Urinary bladder (tissue), 4 donors: ENCODE measurements around the gene ICAM4. TPM values are rescaled to one million over a fixed set of nuclear protein-coding genes. Genes with fewer than 3 reads are reported as not detected.

Experiments
- DNase-seq: peaks from one replicate; pipeline ENCODE4 v3.0.0-alpha.2; 2015; ENCODE audit errors: extremely low spot score
- H3K27ac ChIP-seq: one replicate; pipeline ENCODE4 v1.5.1; 2013; ENCODE audit warnings: low read depth, mild to moderate bottlenecking, moderate library complexity
- H3K36me3 ChIP-seq: one replicate; pipeline ENCODE4 v1.6.1; 2013; ENCODE audit warnings: mild to moderate bottlenecking, moderate library complexity; ENCODE audit not compliant: insufficient read depth
- H3K4me1 ChIP-seq: one replicate; pipeline ENCODE4 v1.6.1; 2013; ENCODE audit warnings: mild to moderate bottlenecking, moderate library complexity; ENCODE audit not compliant: insufficient read depth
- H3K4me3 ChIP-seq: one replicate; pipeline ENCODE4 v1.5.1; 2013; ENCODE audit warnings: low read depth, low read length
- WGBS: extraction: QIAGEN DNeasy Blood & Tissue Kit; methylation state at CpG from one replicate; pipeline ENCODE4 v1.1.7; 2013; 5-methylcytosine and 5-hydroxymethylcytosine counted together
- polyA plus RNA-seq: library from polyadenylated mRNA; stranded (reverse); fragments of 200-250 nt; gene quantifications from one replicate; pipeline ENCODE4 v1.2.3, GENCODE V29; 2013
- total RNA-seq: library from RNA; depleted of rRNA; stranded (reverse); fragments of >200 nt; gene quantifications from one replicate; pipeline ENCODE4 v1.2.3, GENCODE V29; 2014
- donor health status: healthy with polysubstance abuse.
- donor health status: healthy.

ICAM4 gene
- total and polyA plus RNA-seq, 2 donors: 1.4 to 2.6 TPM

GRCh38 chr19:10290876-10291553, 4.3 kb downstream of the ICAM4 start:
- no peak for DNase-seq
- peak overlapping the region; percentile 30 for H3K4me3 ChIP-seq
- H3K36me3 ChIP-seq: no peaks in the 10 kb centered on the region
- under 1% methylated on average over 57 of the region's 57 CpGs for WGBS
- no peak overlapping the region for H3K27ac ChIP-seq
- H3K4me1 ChIP-seq: peaks cover 4% of the 10 kb centered on the region

DNA sequence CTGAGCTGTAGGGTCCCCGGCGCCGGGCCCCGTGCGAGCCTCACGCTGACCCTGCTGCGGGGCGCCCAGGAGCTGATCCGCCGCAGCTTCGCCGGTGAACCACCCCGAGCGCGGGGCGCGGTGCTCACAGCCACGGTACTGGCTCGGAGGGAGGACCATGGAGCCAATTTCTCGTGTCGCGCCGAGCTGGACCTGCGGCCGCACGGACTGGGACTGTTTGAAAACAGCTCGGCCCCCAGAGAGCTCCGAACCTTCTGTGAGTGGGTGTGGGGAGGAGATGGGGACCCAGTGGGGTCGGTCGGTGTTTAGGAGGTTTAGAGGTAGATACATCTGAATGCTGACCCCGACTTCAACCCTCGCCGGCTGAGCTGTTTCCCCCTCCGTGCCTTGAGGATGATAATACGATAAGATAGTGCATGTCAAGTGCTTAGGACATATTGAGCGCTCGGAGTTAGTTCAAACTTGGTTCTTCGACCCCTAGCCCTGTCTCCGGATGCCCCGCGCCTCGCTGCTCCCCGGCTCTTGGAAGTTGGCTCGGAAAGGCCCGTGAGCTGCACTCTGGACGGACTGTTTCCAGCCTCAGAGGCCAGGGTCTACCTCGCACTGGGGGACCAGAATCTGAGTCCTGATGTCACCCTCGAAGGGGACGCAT, 4.9 kb downstream of the ICAM4 start:
- Histone ChIP-seq H3K4me3 (peak overlapping the region; percentile 30), H3K27ac (no peak overlapping the region), H3K4me1 (peaks cover 4% of the 10 kb centered on the region), H3K36me3 (no peaks in the 10 kb centered on the region)
- WGBS: 2% methylated on average over 49 of the region's 49 CpGs
- DNase-seq: no peak

- DNase-seq: no peak
- peaks cover 4% of the 10 kb centered on the region for H3K4me1 ChIP-seq
- 1% methylated on average over 45 of the region's 45 CpGs for WGBS
- H3K27ac ChIP-seq: no peak overlapping the region
- peak overlapping the region; percentile 11 for H3K4me3 ChIP-seq
- H3K36me3 ChIP-seq: no peaks in the 10 kb centered on the region
Measured at GRCh38 chr19:10292206-10292788, 5.5 kb downstream of the ICAM4 start.

- no peak for DNase-seq
- 15% methylated on average over 56 of the region's 56 CpGs for WGBS
- H3K4me3 ChIP-seq: no peak overlapping the region
- no peaks in the 10 kb centered on the region for H3K36me3 ChIP-seq
- peaks cover 4% of the 10 kb centered on the region for H3K4me1 ChIP-seq
- H3K27ac ChIP-seq: no peak overlapping the region
Measured at GRCh38 chr19:10292789-10293636, 6.3 kb downstream of the ICAM4 start.

- Histone ChIP-seq H3K36me3 (no peaks in the 10 kb centered on the region), H3K4me1 (peaks cover 4% of the 10 kb centered on the region), H3K27ac (no peak overlapping the region), H3K4me3 (no peak overlapping the region)
- DNase-seq: no peak
- 17% methylated on average over 49 of the region's 49 CpGs for WGBS
Measured at GRCh38 chr19:10293637-10294367, 7.0 kb downstream of the ICAM4 start.

DNA sequence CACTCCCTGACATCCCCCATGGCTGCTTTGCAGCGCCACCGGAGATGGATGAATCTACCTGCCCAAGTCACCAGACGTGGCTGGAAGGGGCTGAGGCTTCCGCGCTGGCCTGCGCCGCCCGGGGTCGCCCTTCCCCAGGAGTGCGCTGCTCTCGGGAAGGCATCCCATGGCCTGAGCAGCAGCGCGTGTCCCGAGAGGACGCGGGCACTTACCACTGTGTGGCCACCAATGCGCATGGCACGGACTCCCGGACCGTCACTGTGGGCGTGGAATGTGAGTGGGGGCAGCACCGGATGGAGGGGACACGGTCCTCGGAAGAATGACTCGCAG, 7.6 kb downstream of the ICAM4 start:
- no peak overlapping the region for H3K4me3 ChIP-seq
- WGBS: 12% methylated on average over 25 of the region's 25 CpGs
- no peaks in the 10 kb centered on the region for H3K36me3 ChIP-seq
- no peak for DNase-seq
- H3K4me1 ChIP-seq: peaks cover 3% of the 10 kb centered on the region
- no peak overlapping the region for H3K27ac ChIP-seq

DNA sequence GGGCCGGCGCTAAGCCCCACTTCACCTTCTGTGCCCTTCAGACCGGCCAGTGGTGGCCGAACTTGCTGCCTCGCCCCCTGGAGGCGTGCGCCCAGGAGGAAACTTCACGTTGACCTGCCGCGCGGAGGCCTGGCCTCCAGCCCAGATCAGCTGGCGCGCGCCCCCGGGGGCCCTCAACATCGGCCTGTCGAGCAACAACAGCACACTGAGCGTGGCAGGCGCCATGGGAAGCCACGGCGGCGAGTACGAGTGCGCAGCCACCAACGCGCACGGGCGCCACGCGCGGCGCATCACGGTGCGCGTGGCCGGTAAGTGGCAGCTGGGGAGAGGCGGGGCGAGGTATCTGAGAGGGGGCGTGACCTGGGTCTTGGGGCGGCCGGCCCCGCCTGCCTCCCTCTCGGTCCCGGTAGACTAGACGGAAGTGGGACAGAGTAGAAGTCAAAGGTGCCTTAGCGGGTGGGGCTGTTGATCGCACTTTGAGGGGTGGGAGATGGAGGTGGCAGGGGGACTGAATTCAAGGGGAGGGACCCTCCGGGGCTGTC, 8.6 kb downstream of the ICAM4 start:
- Histone ChIP-seq H3K4me1 (no peaks in the 10 kb centered on the region), H3K27ac (no peak overlapping the region), H3K36me3 (no peaks in the 10 kb centered on the region), H3K4me3 (peak overlapping the region; percentile 19)
- DNase-seq: no peak
- WGBS: 2% methylated on average over 48 of the region's 48 CpGs

DNA sequence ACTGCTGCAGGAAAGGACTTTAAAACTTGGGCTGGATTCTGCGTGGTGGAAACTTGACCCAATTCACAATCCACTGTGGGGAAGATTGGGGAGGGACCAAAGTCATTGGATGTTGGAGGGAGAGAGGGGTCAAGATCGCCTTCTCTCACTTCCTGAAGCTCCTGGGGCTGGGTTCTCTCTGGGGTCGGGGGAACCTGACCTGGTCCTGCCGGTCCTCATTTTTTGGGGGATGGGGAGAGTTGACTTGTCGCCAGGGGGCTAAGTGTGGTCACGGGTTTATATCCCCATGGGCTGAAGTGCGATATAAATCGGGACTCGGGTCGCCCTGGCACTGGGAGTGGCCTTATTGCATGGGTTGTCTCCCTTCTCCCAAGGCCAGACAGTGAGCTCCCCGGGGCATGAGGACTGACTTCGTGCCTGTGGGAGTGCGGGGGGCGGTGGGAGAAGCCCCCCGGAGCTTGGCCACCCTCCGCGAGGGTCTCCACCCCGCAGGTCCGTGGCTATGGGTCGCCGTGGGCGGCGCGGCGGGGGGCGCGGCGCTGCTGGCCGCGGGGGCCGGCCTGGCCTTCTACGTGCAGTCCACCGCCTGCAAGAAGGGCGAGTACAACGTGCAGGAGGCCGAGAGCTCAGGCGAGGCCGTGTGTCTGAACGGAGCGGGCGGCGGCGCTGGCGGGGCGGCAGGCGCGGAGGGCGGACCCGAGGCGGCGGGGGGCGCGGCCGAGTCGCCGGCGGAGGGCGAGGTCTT, 9.3 kb downstream of the ICAM4 start:
- Histone ChIP-seq H3K27ac (no peak overlapping the region), H3K4me1 (no peaks in the 10 kb centered on the region), H3K36me3 (no peaks in the 10 kb centered on the region), H3K4me3 (no peak overlapping the region)
- 3% methylated on average over 58 of the region's 58 CpGs for WGBS
- no peak for DNase-seq

DNA sequence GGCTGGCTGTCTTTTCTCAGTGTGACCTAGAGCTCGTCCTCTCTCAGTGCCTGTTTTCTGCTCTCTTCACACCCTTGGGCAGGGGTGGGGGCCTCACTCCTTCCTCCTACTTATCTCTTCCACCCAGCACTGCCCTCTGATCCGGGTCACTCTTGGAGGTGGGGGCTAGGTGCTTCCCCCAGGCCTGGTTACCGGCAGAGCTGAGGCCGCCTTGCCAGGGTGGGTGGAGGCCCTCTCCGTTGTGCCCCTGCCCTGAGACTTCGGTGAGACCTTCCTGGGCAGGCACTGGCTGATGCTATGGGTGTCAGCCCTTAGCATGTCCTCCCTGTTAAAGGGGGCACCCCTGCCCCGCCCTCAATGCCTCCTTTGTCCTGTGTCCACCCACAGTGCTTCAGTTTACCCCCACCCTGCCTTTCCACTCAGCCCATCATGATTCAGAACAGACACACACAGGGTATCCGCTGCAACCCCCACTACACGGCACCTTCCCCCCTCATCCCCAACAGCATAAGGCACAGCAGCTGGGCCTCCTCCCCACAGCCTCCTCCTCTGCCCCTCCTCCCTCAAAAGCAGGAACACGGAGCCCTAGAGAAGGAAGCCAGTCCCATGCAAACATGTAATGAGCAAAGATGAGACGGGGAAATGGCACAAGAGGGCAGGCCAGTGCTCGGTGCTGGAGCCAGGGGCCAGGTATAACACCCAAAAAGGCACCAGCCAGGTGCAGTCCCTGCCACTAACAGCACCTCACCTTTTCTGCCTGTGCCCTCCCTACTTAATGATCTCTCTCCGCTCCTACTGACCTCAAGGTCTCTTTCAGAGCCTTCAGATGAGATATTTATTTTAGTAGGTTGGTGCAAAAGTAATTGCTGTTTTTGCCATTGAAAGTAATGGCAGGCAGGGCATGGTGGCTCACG, 13.0 kb downstream of the ICAM4 start:
- no peaks in the 10 kb centered on the region for H3K4me1 ChIP-seq
- no peak overlapping the region for H3K4me3 ChIP-seq
- DNase-seq: no peak
- no peak overlapping the region for H3K27ac ChIP-seq
- WGBS: 43% methylated on average over 14 of the region's 14 CpGs
- no peaks in the 10 kb centered on the region for H3K36me3 ChIP-seq

- no peak for DNase-seq
- no peaks in the 10 kb centered on the region for H3K36me3 ChIP-seq
- WGBS: 79% methylated on average over 17 of the region's 17 CpGs
- no peak overlapping the region for H3K4me3 ChIP-seq
- H3K4me1 ChIP-seq: no peaks in the 10 kb centered on the region
- no peak overlapping the region for H3K27ac ChIP-seq
Measured at GRCh38 chr19:10305139-10305806, 18.5 kb downstream of the ICAM4 start.

GRCh38 chr19:10306327-10306726, 19.6 kb downstream of the ICAM4 start:
- Histone ChIP-seq H3K36me3 (no peaks in the 10 kb centered on the region), H3K4me1 (no peaks in the 10 kb centered on the region), H3K4me3 (no peak overlapping the region), H3K27ac (no peak overlapping the region)
- no peak for DNase-seq
- 92% methylated on average over 5 of the region's 5 CpGs for WGBS
